HG03442 (cell line): Measurements from ENCODE around the gene NOX3.

ENCODE experiments used
- ATAC-seq: cut with Tn5 transposase; IDR thresholded peaks from one replicate; pipeline ENCODE4 v1.9.1; 2021; ENCODE audit warnings: mild to moderate bottlenecking, moderate library complexity; ENCODE audit not compliant: unreplicated experiment

The NOX3 gene

DNA sequence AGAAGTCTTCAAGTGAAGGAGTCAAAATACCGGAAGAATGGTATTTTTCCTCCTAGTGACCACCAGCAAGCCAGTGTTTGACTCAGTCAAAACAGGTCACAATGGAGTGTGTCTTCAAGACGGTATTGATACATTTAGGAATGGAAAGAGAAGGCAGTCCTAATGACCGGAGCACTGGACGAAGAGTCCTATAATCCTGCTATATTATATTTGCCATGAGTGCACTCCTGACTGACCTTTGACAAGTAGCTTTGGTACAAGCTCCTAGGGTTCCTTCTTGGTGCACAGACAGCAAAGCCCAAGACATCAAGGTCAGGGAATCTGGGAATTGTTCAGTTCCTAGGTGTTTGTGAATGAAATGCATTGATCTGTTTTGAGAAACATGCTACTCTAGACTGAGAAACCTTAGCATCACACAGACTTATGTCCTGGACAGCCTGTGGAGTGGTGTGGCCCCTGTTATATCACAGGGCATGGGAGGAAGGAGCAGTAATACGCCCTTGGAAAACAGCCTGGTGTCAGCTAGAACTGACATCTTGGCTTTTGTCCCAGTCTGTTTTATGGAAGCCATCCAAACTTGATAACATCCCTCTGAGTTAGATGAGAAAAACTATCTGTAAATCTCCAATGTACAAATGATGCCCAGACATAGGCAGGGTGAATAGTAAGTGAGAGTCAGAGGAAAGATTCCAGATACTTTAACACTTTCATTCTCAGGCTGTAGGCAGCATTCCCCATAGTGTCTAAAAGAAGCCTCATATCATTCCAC is 18.5 kb downstream of the NOX3 start:
- no peak for ATAC-seq

DNA sequence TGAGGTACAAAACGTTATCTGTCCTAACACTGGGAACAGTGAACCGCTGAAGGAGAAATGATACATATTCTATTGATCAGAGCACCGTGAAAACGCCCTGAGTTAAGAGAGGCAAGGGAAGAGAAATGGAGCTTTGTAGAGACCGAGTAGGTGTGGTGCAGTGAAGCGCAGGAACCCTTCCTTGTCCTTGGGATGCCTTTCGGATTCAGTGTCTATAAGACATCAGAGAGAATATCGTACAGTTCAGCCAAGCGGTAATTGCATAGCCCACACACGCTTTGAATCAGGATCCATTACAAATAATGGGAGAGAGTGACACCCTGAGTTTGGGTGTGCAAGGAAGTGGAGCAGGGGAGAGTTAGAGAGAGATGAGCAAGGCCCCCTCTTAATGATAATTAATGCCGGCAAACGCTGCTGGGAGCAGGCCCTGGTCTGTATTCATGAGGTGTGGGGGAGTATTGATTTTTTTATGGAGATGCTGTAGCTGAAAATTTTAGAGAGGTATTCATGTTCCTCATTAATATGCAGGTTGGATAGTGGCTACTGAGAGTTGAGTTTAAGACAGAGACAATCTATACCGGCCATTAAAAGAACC is 20.7 kb downstream of the NOX3 start:
- no peak for ATAC-seq

DNA sequence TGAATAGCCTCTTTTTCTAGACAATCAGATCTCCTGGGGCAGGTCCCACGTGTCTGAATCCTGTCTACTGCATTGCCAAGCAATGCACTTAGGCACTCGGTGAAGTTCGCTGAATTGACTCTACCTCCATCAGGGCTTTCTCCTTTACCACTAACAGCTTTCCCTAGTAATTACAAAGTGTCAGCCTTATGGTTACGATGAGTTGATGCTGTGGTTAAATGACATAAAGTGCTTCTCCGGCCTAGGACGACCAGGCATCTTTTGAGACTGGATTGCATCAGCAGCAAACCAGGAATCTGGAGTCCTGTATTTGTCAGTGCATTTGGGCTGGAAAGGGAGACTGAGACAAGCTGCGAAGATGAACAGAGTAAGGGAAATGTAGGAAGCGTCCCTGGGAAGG is 21.5 kb downstream of the NOX3 start:
- ATAC-seq: no peak

- ATAC-seq: no peak
These were observed 23.3 kb downstream of the NOX3 start for GRCh38 chr6:155432293-155432692.

GRCh38 chr6:155429321-155429893 is 26.2 kb downstream of the NOX3 start:
- ATAC-seq: no peak

GRCh38 chr6:155426408-155426945 is 29.2 kb downstream of the NOX3 start:
- ATAC-seq: no peak

GRCh38 chr6:155424181-155424580 is 31.5 kb downstream of the NOX3 start:
- ATAC-seq: no peak

DNA sequence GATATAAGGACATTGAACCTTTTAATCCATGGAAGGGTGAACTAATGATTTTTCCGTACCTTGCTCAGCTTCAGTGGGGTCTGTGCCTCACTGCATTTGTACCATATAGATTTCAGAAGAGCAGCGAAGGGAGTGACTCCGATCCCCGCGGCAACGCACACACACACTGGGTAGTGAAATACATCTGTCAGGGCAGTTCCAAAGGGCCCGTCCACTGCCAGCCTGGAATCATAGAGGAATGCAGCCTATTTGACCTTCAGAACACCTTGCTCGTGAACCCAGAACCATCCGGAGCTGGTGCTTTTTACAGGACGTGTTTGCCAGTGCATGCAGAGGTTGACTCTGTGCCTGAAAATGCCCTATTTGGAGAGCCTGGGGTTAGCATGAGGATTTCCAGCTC is 33.0 kb downstream of the NOX3 start:
- no peak for ATAC-seq

DNA sequence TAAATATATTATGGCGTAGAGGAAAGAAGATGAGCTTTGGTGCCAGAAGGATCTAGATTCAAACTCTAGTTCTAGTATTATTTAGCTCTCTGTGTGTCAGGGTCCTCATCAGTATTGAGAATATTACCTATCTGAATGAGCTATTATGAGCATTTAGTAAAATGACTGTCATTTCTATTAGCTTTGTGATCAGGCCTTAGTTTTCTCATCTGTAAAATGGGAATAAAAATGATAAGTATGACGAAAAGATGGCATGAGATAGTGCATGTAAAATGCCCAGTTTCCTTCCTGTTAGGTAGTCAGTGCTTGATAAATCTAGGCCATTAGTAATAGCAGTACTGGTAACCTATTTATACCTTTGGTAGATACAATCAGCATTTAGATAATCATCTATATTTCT is 35.1 kb downstream of the NOX3 start:
- no peak for ATAC-seq

- no peak for ATAC-seq
These were observed 36.5 kb downstream of the NOX3 start for GRCh38 chr6:155419161-155419560.

DNA sequence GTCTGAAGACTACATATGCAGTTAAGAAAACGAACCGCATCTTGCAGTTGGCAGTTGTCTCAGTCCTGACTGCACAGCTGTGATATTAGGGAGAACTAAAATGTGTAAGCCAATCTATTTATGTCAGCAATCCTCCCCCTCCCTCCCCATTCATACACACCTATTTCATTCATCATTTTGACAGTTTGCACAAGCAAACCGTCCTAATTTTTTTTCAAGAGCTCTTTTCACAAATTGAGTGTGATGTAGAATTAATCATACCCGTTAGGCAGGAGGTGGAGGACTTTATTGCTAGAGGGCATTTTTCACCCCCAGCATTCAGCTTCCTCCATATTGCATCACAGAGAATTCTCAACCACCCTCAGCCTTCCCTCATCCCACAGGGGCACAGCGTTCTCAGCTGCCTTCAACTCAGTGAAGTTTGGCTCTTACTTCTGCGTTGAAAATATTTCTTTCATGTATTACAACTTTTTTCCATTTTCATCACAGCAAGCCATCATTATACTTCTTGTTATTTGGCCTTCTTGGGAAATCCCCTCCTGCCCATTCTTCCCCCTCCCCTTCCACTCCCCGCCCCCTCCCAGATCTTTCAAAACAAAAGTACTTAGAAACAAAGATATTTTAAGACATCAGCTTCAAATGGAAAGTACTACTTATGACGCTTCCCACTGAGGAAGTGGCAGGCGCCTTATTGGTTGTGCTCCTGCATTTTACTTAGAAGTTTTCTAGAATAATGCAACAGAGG is 37.5 kb downstream of the NOX3 start:
- ATAC-seq: peak; percentile 56

GRCh38 chr6:155417454-155417853 is 38.2 kb downstream of the NOX3 start:
- no peak for ATAC-seq

DNA sequence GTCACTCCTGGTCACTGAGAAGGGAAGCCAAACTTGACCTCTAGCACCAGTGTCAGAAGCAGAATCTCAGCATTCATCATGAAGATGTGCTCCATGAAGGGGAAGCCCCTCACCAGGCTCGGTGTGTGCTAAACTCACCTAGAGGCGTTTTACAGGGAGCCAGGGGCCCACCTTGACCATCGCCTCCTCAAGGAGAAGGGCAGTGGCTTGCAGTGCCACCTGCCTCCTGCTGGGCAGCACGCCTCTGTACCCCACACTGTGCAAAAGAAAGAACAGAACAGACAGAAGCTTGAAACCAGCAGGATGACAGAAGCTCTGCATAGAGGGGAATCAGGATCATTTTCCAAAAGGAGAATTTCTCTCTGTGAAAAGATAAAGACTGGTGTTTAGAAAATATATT is 39.7 kb downstream of the NOX3 start:
- no peak for ATAC-seq

DNA sequence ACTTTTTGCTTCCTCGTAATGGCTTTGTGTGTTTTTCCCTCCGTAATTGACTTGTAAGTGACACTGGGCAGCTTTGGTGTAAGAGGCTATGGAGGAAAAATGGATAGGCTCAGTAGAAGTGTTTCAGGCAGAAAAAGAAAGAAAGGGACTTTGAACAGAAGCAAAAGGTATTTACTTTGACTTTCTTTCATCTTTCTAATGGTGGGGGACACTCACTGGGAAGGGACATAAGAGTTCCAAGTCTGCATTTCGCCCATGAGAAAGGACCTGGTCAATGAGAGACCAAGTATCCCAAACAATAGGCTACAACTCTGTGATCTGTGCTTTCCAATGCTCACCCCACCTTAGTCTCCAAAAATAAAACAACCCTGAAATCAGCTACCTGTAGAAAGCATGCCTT is 41.6 kb downstream of the NOX3 start:
- ATAC-seq: no peak

- ATAC-seq: no peak
These were observed 43.3 kb downstream of the NOX3 start for GRCh38 chr6:155412335-155412734.

- no peak for ATAC-seq
These were observed 44.2 kb downstream of the NOX3 start for GRCh38 chr6:155411154-155412052.

GRCh38 chr6:155409391-155409790 is 46.2 kb downstream of the NOX3 start:
- no peak for ATAC-seq

- ATAC-seq: no peak
These were observed 46.7 kb downstream of the NOX3 start for GRCh38 chr6:155408981-155409380.

DNA sequence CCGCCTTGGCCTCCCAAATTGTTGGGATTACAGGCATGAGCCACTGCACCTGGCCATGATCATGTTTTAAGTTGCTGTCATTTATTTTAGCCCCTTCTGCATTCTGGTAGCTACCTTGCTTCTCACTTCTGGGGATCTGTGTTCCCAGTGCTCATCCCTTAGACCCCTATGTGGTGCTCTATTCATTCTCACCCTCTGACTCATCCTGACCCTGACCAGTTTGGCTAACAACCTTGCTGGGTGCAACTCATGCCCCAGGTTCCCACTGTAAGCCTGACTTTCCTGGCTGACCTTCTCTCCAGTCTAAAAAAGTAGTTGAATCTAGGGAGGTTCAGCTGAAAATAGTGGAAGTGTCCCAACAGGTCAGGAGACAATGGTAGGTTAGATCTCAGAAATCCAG is 47.4 kb downstream of the NOX3 start:
- ATAC-seq: no peak

GRCh38 chr6:155406801-155407200 is 48.8 kb downstream of the NOX3 start:
- no peak for ATAC-seq
